ENCODE data around the gene TSPYL1.
A peak's percentile ranks its signal among the peaks of the same experiment; 100 is the strongest.

Gene TSPYL1

DNA sequence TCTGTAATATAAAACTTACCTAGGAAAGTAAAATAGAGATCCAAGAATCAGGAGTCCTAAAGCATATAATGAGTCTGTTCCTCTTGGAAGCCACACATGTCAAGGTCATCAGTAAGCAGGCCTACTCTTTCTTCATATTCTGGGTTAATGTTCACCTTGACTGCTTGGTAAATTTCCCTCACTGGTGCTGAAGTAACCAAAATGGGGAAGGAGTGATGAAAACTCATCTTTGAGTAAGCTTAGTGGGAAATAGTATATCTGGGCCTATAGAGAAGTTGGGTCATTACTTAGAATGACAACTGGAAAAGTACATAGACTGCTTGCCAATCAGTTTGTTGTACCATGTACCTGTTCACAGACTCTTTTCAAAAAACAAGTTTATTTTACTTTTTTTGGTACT, 32.4 kb downstream of the TSPYL1 start:
- no peak overlapping the region for H3K27ac ChIP-seq (replicated peaks)
- TF ChIP-seq GABPA (IDR thresholded peaks at IDR 0.05; ENCODE audit: low read depth) (no peak), SPI1 (IDR thresholded peaks at IDR 0.05; ENCODE audit: borderline replicate concordance, low read depth) (no peak), POLR2AphosphoS5 (IDR thresholded peaks at IDR 0.05; ENCODE audit: low read depth) (no peak)
- TF ChIP-seq, protein P1, sequence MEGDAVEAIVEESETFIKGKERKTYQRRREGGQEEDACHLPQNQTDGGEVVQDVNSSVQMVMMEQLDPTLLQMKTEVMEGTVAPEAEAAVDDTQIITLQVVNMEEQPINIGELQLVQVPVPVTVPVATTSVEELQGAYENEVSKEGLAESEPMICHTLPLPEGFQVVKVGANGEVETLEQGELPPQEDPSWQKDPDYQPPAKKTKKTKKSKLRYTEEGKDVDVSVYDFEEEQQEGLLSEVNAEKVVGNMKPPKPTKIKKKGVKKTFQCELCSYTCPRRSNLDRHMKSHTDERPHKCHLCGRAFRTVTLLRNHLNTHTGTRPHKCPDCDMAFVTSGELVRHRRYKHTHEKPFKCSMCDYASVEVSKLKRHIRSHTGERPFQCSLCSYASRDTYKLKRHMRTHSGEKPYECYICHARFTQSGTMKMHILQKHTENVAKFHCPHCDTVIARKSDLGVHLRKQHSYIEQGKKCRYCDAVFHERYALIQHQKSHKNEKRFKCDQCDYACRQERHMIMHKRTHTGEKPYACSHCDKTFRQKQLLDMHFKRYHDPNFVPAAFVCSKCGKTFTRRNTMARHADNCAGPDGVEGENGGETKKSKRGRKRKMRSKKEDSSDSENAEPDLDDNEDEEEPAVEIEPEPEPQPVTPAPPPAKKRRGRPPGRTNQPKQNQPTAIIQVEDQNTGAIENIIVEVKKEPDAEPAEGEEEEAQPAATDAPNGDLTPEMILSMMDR (IDR thresholded peaks at IDR 0.05; ENCODE audit: insufficient read depth, low read length) = no peak
- TF ChIP-seq, protein P2, sequence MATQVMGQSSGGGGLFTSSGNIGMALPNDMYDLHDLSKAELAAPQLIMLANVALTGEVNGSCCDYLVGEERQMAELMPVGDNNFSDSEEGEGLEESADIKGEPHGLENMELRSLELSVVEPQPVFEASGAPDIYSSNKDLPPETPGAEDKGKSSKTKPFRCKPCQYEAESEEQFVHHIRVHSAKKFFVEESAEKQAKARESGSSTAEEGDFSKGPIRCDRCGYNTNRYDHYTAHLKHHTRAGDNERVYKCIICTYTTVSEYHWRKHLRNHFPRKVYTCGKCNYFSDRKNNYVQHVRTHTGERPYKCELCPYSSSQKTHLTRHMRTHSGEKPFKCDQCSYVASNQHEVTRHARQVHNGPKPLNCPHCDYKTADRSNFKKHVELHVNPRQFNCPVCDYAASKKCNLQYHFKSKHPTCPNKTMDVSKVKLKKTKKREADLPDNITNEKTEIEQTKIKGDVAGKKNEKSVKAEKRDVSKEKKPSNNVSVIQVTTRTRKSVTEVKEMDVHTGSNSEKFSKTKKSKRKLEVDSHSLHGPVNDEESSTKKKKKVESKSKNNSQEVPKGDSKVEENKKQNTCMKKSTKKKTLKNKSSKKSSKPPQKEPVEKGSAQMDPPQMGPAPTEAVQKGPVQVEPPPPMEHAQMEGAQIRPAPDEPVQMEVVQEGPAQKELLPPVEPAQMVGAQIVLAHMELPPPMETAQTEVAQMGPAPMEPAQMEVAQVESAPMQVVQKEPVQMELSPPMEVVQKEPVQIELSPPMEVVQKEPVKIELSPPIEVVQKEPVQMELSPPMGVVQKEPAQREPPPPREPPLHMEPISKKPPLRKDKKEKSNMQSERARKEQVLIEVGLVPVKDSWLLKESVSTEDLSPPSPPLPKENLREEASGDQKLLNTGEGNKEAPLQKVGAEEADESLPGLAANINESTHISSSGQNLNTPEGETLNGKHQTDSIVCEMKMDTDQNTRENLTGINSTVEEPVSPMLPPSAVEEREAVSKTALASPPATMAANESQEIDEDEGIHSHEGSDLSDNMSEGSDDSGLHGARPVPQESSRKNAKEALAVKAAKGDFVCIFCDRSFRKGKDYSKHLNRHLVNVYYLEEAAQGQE (IDR thresholded peaks at IDR 0.05; ENCODE audit: insufficient replicate concordance, low read depth) = no peak
- DNase-seq (ENCODE audit: low read depth in 1 of 2, low spot score in 1 of 2) = peak in 1 of 2 experiments; percentile 36

DNA sequence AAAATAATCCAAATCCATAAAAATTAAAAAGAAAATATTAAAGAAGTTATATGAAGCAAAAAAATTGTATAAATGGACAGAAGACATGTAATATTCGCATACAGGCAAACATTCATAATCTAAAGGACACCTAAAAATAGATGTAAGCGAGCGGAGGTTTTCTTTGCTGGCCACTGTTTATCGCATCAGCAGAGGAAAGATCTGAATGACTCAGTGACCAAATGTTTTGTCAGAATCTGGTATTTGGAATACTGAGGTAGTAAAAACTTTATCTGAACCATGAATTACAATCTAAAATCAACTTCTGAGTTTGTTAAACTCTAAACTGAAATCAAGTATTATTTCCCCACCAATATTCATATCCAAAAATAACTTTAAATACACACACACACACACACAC, 33.6 kb downstream of the TSPYL1 start:
- Histone ChIP-seq H3K4me3 (replicated peaks; ENCODE audit: insufficient read depth, low read length) (no peak overlapping the region), H3K27ac (replicated peaks) (no peak overlapping the region), H3K27me3 (ENCODE audit: insufficient read depth, poor library complexity, severe bottlenecking) (no peaks in the 10 kb centered on the region)
- TF ChIP-seq POLR2AphosphoS5 (IDR thresholded peaks at IDR 0.05; ENCODE audit: low read depth) = no peak
- no peak for TF ChIP-seq SPI1 (IDR thresholded peaks at IDR 0.05; ENCODE audit: borderline replicate concordance, low read depth)
- DNase-seq (ENCODE audit: low read depth in 1 of 2, low spot score in 1 of 2) = no peak

More for the DNA sequence above, 32.4 kb downstream of the TSPYL1 start:
- H3K27me3 ChIP-seq (ENCODE audit: insufficient read depth, poor library complexity, severe bottlenecking) = no peaks in the 10 kb centered on the region
- no peak overlapping the region for H3K4me3 ChIP-seq (replicated peaks; ENCODE audit: insufficient read depth, low read length)

DNA sequence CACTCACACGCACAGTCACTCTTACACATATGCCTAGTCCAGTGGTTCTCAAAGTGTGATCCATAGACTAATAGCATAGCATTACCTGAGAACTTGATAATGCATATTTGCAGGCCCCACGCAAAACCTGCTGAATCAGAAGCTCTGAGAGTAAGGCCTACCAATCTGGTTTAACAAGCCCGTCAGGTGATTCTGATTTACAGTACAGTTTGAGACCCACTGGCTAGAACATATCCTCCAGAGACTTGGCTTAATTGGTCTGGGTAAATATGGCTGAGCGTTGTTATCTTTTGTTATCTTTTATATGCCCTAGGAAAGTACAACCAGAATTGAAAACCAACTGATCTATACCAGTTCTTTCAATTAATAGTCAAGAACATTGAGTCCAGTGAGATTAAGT, 35.4 kb downstream of the TSPYL1 start:
- Histone ChIP-seq H3K27ac (replicated peaks) (no peak overlapping the region), H3K27me3 (ENCODE audit: insufficient read depth, poor library complexity, severe bottlenecking) (no peaks in the 10 kb centered on the region), H3K4me3 (replicated peaks; ENCODE audit: insufficient read depth, low read length) (no peak overlapping the region)
- TF ChIP-seq, protein P1 (IDR thresholded peaks at IDR 0.05; ENCODE audit: insufficient read depth, low read length) = no peak
- TF ChIP-seq SPI1 (IDR thresholded peaks at IDR 0.05; ENCODE audit: borderline replicate concordance, low read depth) = no peak
- no peak for TF ChIP-seq POLR2AphosphoS5 (IDR thresholded peaks at IDR 0.05; ENCODE audit: low read depth)
- TF ChIP-seq, protein P2 (IDR thresholded peaks at IDR 0.05; ENCODE audit: insufficient replicate concordance, low read depth) = no peak
- TF ChIP-seq GABPA (IDR thresholded peaks at IDR 0.05; ENCODE audit: low read depth) = no peak
- DNase-seq (ENCODE audit: low read depth in 1 of 2, low spot score in 1 of 2) = no peak

GRCh38 chr6:116239856-116240255, 39.9 kb downstream of the TSPYL1 start:
- H3K27me3 ChIP-seq (ENCODE audit: insufficient read depth, poor library complexity, severe bottlenecking) = no peaks in the 10 kb centered on the region
- DNase-seq (ENCODE audit: low read depth in 1 of 2, low spot score in 1 of 2) = no peak
- TF ChIP-seq, protein P1 (IDR thresholded peaks at IDR 0.05; ENCODE audit: insufficient read depth, low read length) = no peak
- TF ChIP-seq POLR2AphosphoS5 (IDR thresholded peaks at IDR 0.05; ENCODE audit: low read depth) (no peak), GABPA (IDR thresholded peaks at IDR 0.05; ENCODE audit: low read depth) (no peak), SPI1 (IDR thresholded peaks at IDR 0.05; ENCODE audit: borderline replicate concordance, low read depth) (no peak)
- TF ChIP-seq, protein P2 (IDR thresholded peaks at IDR 0.05; ENCODE audit: insufficient replicate concordance, low read depth) = no peak
- no peak overlapping the region for H3K27ac ChIP-seq (replicated peaks)
- no peak overlapping the region for H3K4me3 ChIP-seq (replicated peaks; ENCODE audit: insufficient read depth, low read length)

Measured in HL-60 (cell line).